Stimulated activated CD4-positive, alpha-beta T cell treated with anti-CD3 and anti-CD28 coated beads, Interleukin-1b, Interleukin-23, amount 100 ng/mL, for 1 hour (primary cell): ENCODE measurements around the gene C19orf47.

Source experiments
- DNase-seq, 2 donors: peaks; one replicate each; pipeline ENCODE4 v3.0.0-alpha.2; 2020; ENCODE audit warnings: low read depth in 2 of 2

Gene C19orf47

GRCh38 chr19:40320558-40320935, 27.6 kb downstream of the C19orf47 start:
- DNase-seq: no peak

- no peak for DNase-seq
Observed at GRCh38 chr19:40317338-40317737, 30.9 kb downstream of the C19orf47 start.

GRCh38 chr19:40315812-40316470, 32.3 kb downstream of the C19orf47 start:
- no peak for DNase-seq

- DNase-seq: no peak
Observed at GRCh38 chr19:40314656-40315055, 33.5 kb downstream of the C19orf47 start.

- no peak for DNase-seq
Observed at GRCh38 chr19:40313229-40313983, 34.8 kb downstream of the C19orf47 start.

GRCh38 chr19:40312533-40312932, 35.7 kb downstream of the C19orf47 start:
- DNase-seq: no peak

GRCh38 chr19:40309666-40310065, 38.5 kb downstream of the C19orf47 start:
- no peak for DNase-seq

GRCh38 chr19:40305403-40305802, 42.8 kb downstream of the C19orf47 start:
- DNase-seq: peak; percentile 38 to 44

- DNase-seq: no peak
Observed at GRCh38 chr19:40304306-40304705, 43.9 kb downstream of the C19orf47 start.

- no peak for DNase-seq
Observed at GRCh38 chr19:40303765-40304164, 44.4 kb downstream of the C19orf47 start.

GRCh38 chr19:40302224-40303011, 45.8 kb downstream of the C19orf47 start:
- DNase-seq: no peak

GRCh38 chr19:40300668-40301067, 47.5 kb downstream of the C19orf47 start:
- DNase-seq: no peak

GRCh38 chr19:40298026-40298425, 50.2 kb downstream of the C19orf47 start:
- no peak for DNase-seq

GRCh38 chr19:40294560-40294959, 53.6 kb downstream of the C19orf47 start:
- DNase-seq: no peak

GRCh38 chr19:40286971-40287421, 61.2 kb downstream of the C19orf47 start:
- DNase-seq: no peak

GRCh38 chr19:40286235-40286970, 61.8 kb downstream of the C19orf47 start:
- DNase-seq: no peak

- peak; percentile 86 to 97 for DNase-seq
Observed at GRCh38 chr19:40285353-40286234, 62.6 kb downstream of the C19orf47 start.

- peak; percentile 1 to 41 for DNase-seq
Observed at GRCh38 chr19:40284501-40285352, 63.5 kb downstream of the C19orf47 start, which contains the start of gene AKT2. Gene AKT2, minus strand, starts transcription at chr19:40285345. Its CDS starts 20,078 bp downstream, at chr19:40265267.

- DNase-seq: no peak
Observed at GRCh38 chr19:40284251-40284500, 64.0 kb downstream of the C19orf47 start.
